ENCODE results near the gene OSBP.
A peak's percentile ranks its signal among the peaks of the same experiment; 100 is the strongest.

The OSBP gene

DNA sequence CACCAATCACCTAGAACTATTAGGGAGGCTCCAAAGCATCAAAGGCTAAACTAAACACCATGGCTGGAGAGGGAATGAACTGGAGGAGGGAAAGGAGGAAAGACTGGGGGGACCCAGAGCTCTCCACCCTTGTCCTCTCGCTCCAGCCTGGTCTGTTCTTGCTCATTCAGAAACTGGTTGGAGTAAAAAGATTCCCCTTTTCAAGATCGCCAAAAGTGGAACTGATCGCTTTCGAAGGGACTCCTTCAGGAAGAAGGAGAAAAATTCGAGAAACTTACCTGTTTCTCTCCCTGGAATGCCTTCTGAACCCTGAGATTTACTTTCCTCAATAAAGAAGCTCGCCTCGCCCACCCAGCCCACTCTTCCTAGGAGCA lies 57.3 kb downstream of the OSBP start:
- Histone ChIP-seq H4K20me1 (ENCODE audit: insufficient read depth, low read length) (no peaks in the 10 kb centered on the region), H3K4me2 (ENCODE audit: low read length) (peak overlapping the region; percentile 73), H3K9ac (ENCODE audit: low read length) (peak overlapping the region; percentile 67), H3K9me3 (ENCODE audit: insufficient read depth, low read length) (no peaks in the 10 kb centered on the region), H3K27me3 (ENCODE audit: low read depth, low read length) (no peaks in the 10 kb centered on the region), H3K27ac (ENCODE audit: low read length) (peak overlapping the region; percentile 7; the same call in 1 of the 2 replicates), H2AFZ (ENCODE audit: low read depth, low read length) (peak overlapping the region; percentile 96), H3K4me1 (ENCODE audit: low read length) (peaks cover 18% of the 10 kb centered on the region), H3K36me3 (replicated peaks; ENCODE audit: low read depth, low read length) (no peaks in the 10 kb centered on the region), H3K79me2 (ENCODE audit: low read length) (no peaks in the 10 kb centered on the region), H3K4me3 (ENCODE audit: low read length) (peak overlapping the region; percentile 85)
- TF ChIP-seq EZH2phosphoT487 (IDR thresholded peaks at IDR 0.05; ENCODE audit: low read depth) (no peak), CTCF (IDR thresholded peaks at IDR 0.05; ENCODE audit: low read depth, low read length) (no peak)

DNA sequence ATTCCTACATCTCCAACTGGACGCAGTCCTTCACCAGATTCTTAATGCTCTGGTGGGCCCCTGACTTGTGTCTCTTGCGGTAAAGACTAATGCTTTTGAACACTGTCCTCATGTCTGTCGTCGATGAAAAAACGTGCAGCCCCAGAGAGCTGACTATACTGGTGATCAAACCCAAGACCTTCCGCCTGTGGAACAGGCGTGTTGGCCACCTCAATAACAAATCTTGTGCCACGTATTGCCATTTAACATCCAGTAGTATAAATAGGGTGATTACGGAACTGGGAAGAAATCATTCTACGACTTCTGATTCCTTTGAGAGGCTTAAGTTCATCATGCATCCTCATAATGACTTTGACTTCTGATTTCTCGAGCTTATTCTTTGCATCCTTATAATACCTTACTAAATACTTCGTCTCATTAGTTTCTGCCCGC lies 58.6 kb downstream of the OSBP start:
- Histone ChIP-seq H4K20me1 (ENCODE audit: insufficient read depth, low read length) (no peaks in the 10 kb centered on the region), H2AFZ (ENCODE audit: low read depth, low read length) (peak overlapping the region; percentile 60), H3K36me3 (replicated peaks; ENCODE audit: low read depth, low read length) (no peaks in the 10 kb centered on the region), H3K4me3 (ENCODE audit: low read length) (peak overlapping the region; percentile 85), H3K9ac (ENCODE audit: low read length) (peak overlapping the region; percentile 79), H3K27me3 (ENCODE audit: low read depth, low read length) (no peaks in the 10 kb centered on the region), H3K79me2 (ENCODE audit: low read length) (no peaks in the 10 kb centered on the region), H3K27ac (ENCODE audit: low read length) (peak overlapping the region; percentile 81), H3K9me3 (ENCODE audit: insufficient read depth, low read length) (no peaks in the 10 kb centered on the region), H3K4me2 (ENCODE audit: low read length) (peak overlapping the region; percentile 80), H3K4me1 (ENCODE audit: low read length) (peaks cover 19% of the 10 kb centered on the region)
- TF ChIP-seq CTCF (IDR thresholded peaks at IDR 0.05; ENCODE audit: low read depth, low read length) (no peak), EZH2phosphoT487 (IDR thresholded peaks at IDR 0.05; ENCODE audit: low read depth) (no peak)

DNA sequence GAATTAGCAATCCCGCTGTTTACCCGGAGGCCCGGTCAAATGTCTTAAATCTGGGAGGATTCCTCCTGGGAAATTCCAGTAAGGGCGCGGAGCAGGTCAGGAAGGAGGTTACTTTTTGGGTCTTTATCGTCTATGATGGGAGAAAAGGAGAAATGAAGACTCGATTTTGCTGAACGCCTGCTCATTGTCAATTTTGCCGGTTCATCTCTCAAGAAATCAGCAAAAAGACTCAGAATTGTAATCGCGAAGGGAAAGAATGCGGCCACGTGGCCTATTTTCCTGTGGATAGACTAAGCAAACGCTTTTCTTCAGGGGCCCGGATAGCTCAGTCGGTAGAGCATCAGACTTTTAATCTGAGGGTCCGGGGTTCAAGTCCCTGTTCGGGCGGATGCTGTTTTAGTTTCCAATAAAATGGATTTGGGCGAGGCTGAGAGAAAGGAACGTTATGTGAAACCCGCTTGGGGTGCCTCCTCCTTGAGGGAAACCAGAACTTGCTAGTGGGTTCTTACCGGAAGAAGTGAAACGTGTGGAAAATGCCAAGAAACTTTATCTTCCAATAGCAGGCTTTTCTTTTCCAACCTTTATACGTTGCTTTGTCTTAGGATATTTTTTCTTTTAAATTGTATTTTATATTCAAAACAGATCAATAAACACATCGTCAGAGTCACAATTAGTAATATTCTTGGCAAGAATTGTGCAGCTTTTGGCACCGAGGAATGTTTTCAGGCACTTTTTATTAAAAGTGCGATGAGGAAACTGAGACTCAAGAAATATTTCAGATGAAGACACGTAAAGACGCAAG lies 59.3 kb downstream of the OSBP start:
- peak overlapping the region; percentile 94 for H2AFZ ChIP-seq (ENCODE audit: low read depth, low read length)
- peak overlapping the region; percentile 79 for H3K9ac ChIP-seq (ENCODE audit: low read length)

More for the DNA sequence above, 59.3 kb downstream of the OSBP start:
- H3K36me3 ChIP-seq (replicated peaks; ENCODE audit: low read depth, low read length), result no peaks in the 10 kb centered on the region
- peaks cover 23% of the 10 kb centered on the region for H3K4me1 ChIP-seq (ENCODE audit: low read length)
- H3K9me3 ChIP-seq (ENCODE audit: insufficient read depth, low read length), result no peaks in the 10 kb centered on the region
- peak overlapping the region; percentile 81 for H3K27ac ChIP-seq (ENCODE audit: low read length)
- no peaks in the 10 kb centered on the region for H4K20me1 ChIP-seq (ENCODE audit: insufficient read depth, low read length)
- H3K79me2 ChIP-seq (ENCODE audit: low read length), result no peaks in the 10 kb centered on the region
- H3K4me3 ChIP-seq (ENCODE audit: low read length), result peak overlapping the region; percentile 85
- TF ChIP-seq CTCF (IDR thresholded peaks at IDR 0.05; ENCODE audit: low read depth, low read length) (no peak), EZH2phosphoT487 (IDR thresholded peaks at IDR 0.05; ENCODE audit: low read depth) (no peak)
- H3K4me2 ChIP-seq (ENCODE audit: low read length), result peak overlapping the region; percentile 80
- H3K27me3 ChIP-seq (ENCODE audit: low read depth, low read length), result no peaks in the 10 kb centered on the region

Measured in OCI-LY3 (cell line).